AG08396 (cell line): ENCODE measurements around the gene SMIM15.
"Not testable (repeated sequence)": the region's sequence is repeated elsewhere in the genome, so short reads cannot be mapped to it uniquely, and the experiment has no call there.

Experiments used
- DNase-seq: peaks from one replicate; pipeline ENCODE4 v3.0.0; 2012; ENCODE audit warnings: low spot score, mixed read lengths

Gene SMIM15

GRCh38 chr5:61162010-61162831 lies at the start of gene SMIM15:
Gene SMIM15, minus strand, starts transcription at chr5:61162468. Its CDS starts 2,297 bp downstream, at chr5:61160171.
- DNase-seq: peak; percentile 90

- no peak for DNase-seq
Measured at GRCh38 chr5:61207884-61208283, 45.6 kb upstream of the SMIM15 start.

GRCh38 chr5:61205013-61205412 lies 42.7 kb upstream of the SMIM15 start:
- no peak for DNase-seq

- no peak for DNase-seq
Measured at GRCh38 chr5:61202213-61202612, 39.9 kb upstream of the SMIM15 start.

- DNase-seq: no peak
Measured at GRCh38 chr5:61200582-61201155, 38.4 kb upstream of the SMIM15 start.

- DNase-seq: no peak
Measured at GRCh38 chr5:61198606-61199005, 36.3 kb upstream of the SMIM15 start.

- DNase-seq: not testable (repeated sequence)
Measured at GRCh38 chr5:61187826-61188225, 25.6 kb upstream of the SMIM15 start.

GRCh38 chr5:61187352-61187751 lies 25.1 kb upstream of the SMIM15 start:
- DNase-seq: not testable (repeated sequence)

- DNase-seq: no peak
Measured at GRCh38 chr5:61186634-61187033, 24.4 kb upstream of the SMIM15 start.

- no peak for DNase-seq
Measured at GRCh38 chr5:61184708-61185107, 22.4 kb upstream of the SMIM15 start.

GRCh38 chr5:61183538-61183937 lies 21.3 kb upstream of the SMIM15 start:
- DNase-seq: no peak

- DNase-seq: no peak
Measured at GRCh38 chr5:61182449-61182848, 20.2 kb upstream of the SMIM15 start.

- DNase-seq: no peak
Measured at GRCh38 chr5:61180886-61181285, 18.6 kb upstream of the SMIM15 start.

- DNase-seq: no peak
Measured at GRCh38 chr5:61178702-61179101, 16.4 kb upstream of the SMIM15 start.

- no peak for DNase-seq
Measured at GRCh38 chr5:61177716-61178115, 15.4 kb upstream of the SMIM15 start.

- DNase-seq: no peak
Measured at GRCh38 chr5:61177070-61177469, 14.8 kb upstream of the SMIM15 start.

- no peak for DNase-seq
Measured at GRCh38 chr5:61176631-61177030, 14.4 kb upstream of the SMIM15 start.

GRCh38 chr5:61171479-61171878 lies 9.2 kb upstream of the SMIM15 start:
- no peak for DNase-seq

GRCh38 chr5:61168951-61169350 lies 6.7 kb upstream of the SMIM15 start:
- no peak for DNase-seq

- DNase-seq: peak; percentile 46
Measured at GRCh38 chr5:61167382-61167781, 5.1 kb upstream of the SMIM15 start.

GRCh38 chr5:61163905-61164304 lies 1.6 kb upstream of the SMIM15 start:
- no peak for DNase-seq

- peak; percentile 32 for DNase-seq
Measured at GRCh38 chr5:61162832-61163567, 732 bp upstream of the SMIM15 start.

- no peak for DNase-seq
Measured at GRCh38 chr5:61160497-61160896, 1.8 kb downstream of the SMIM15 start.
